Chondrocyte (in vitro differentiated cells): Measurements from ENCODE around the gene DUSP8. TPM values are rescaled to one million over a fixed set of nuclear protein-coding genes. Genes with fewer than 3 reads are reported as not detected.

Experiments used
- DNase-seq: peaks from one replicate; pipeline ENCODE4 v3.0.0; 2021; ENCODE audit warnings: mixed read lengths, low spot score
- H3K27ac Mint-ChIP-seq: one replicate; pipeline ENCODE4 v1.8.0; 2021; ENCODE audit warnings: mild to moderate bottlenecking, moderate library complexity, mixed read lengths; ENCODE audit not compliant: unreplicated experiment
- H3K27me3 Mint-ChIP-seq: 2 replicates; pipeline ENCODE4 v1.8.0; 2021; ENCODE audit warnings: low read depth, mixed read lengths
- H3K36me3 Mint-ChIP-seq: 2 replicates; pipeline ENCODE4 v1.8.0; 2021; ENCODE audit warnings: low read depth, mixed read lengths
- H3K4me1 Mint-ChIP-seq: 2 replicates; pipeline ENCODE4 v1.8.0; 2021; ENCODE audit warnings: low read depth, mild to moderate bottlenecking, mixed read lengths
- H3K4me3 Mint-ChIP-seq: one replicate; pipeline ENCODE4 v1.8.0; 2021; ENCODE audit warnings: mild to moderate bottlenecking, moderate library complexity, mixed read lengths; ENCODE audit not compliant: unreplicated experiment
- H3K9me3 Mint-ChIP-seq: 2 replicates; pipeline ENCODE4 v1.8.0; 2021; ENCODE audit warnings: low read depth, mixed read lengths
- CTCF ChIP-seq: fragments of 200-600 bp; sonication (generic); IDR thresholded peaks from 2 replicates; pipeline ENCODE4 v1.5.0; 2021; ENCODE audit warnings: antibody characterized with exemption, mild to moderate bottlenecking, moderate library complexity
- total RNA-seq: library from RNA; stranded (reverse); gene quantifications from 3 replicates; pipeline ENCODE4 v1.2.1, GENCODE V29; 2021

Gene DUSP8
- total RNA-seq, 1 donor from 2014 or later = 12.1 TPM

- no peak for DNase-seq
- TF ChIP-seq CTCF = no peak
- Mint-ChIP-seq H3K27me3 (no peaks in the 10 kb centered on the region), H3K4me1 (peaks cover 34% of the 10 kb centered on the region), H3K27ac (no peak overlapping the region), H3K4me3 (no peak overlapping the region), H3K36me3 (no peaks in the 10 kb centered on the region), H3K9me3 (no peaks in the 10 kb centered on the region)
Measured at GRCh38 chr11:1520209-1520662, 51.8 kb downstream of the DUSP8 start.

GRCh38 chr11:1519028-1520010, 52.8 kb downstream of the DUSP8 start:
- no peak for TF ChIP-seq CTCF
- H3K27me3 Mint-ChIP-seq = no peaks in the 10 kb centered on the region
- no peaks in the 10 kb centered on the region for H3K36me3 Mint-ChIP-seq
- no peaks in the 10 kb centered on the region for H3K9me3 Mint-ChIP-seq
- H3K4me3 Mint-ChIP-seq = no peak overlapping the region
- peak; percentile 56 for DNase-seq
- H3K4me1 Mint-ChIP-seq = peaks cover 35% of the 10 kb centered on the region
- H3K27ac Mint-ChIP-seq = no peak overlapping the region

- Mint-ChIP-seq H3K27ac (no peak overlapping the region), H3K4me1 (peaks cover 35% of the 10 kb centered on the region), H3K36me3 (no peaks in the 10 kb centered on the region), H3K9me3 (no peaks in the 10 kb centered on the region), H3K4me3 (no peak overlapping the region), H3K27me3 (no peaks in the 10 kb centered on the region)
- DNase-seq = peak; percentile 85
- no peak for TF ChIP-seq CTCF
Measured at GRCh38 chr11:1518301-1518700, 53.8 kb downstream of the DUSP8 start.

GRCh38 chr11:1517117-1518005, 54.7 kb downstream of the DUSP8 start:
- no peaks in the 10 kb centered on the region for H3K27me3 Mint-ChIP-seq
- H3K9me3 Mint-ChIP-seq = no peaks in the 10 kb centered on the region
- H3K27ac Mint-ChIP-seq = no peak overlapping the region
- no peak overlapping the region for H3K4me3 Mint-ChIP-seq
- H3K4me1 Mint-ChIP-seq = peaks cover 35% of the 10 kb centered on the region
- DNase-seq = peak; percentile 82
- TF ChIP-seq CTCF = no peak
- no peaks in the 10 kb centered on the region for H3K36me3 Mint-ChIP-seq
